Measurements from ENCODE around the gene SERINC5.

DNA sequence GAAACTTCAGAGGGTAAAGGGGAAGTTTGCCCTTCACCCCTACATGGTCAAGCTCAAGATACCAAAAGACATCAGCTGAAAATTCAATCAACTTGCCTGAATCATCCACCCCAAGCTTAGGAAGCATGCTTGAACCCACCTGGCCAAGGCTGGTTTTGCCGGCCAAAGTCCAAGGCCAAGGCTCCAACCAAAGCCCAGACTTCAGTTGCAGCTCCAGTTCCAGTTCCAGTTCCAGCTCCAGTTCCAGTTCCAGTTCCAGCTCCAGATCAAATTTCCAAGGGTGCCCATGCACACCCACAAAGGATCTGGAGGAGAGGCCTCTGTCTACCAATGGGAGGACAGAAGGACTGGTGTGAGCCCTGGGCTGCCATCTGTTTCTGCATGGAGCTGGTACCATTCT is 4.6 kb upstream of the SERINC5 start:
- TF ChIP-seq, protein P1, sequence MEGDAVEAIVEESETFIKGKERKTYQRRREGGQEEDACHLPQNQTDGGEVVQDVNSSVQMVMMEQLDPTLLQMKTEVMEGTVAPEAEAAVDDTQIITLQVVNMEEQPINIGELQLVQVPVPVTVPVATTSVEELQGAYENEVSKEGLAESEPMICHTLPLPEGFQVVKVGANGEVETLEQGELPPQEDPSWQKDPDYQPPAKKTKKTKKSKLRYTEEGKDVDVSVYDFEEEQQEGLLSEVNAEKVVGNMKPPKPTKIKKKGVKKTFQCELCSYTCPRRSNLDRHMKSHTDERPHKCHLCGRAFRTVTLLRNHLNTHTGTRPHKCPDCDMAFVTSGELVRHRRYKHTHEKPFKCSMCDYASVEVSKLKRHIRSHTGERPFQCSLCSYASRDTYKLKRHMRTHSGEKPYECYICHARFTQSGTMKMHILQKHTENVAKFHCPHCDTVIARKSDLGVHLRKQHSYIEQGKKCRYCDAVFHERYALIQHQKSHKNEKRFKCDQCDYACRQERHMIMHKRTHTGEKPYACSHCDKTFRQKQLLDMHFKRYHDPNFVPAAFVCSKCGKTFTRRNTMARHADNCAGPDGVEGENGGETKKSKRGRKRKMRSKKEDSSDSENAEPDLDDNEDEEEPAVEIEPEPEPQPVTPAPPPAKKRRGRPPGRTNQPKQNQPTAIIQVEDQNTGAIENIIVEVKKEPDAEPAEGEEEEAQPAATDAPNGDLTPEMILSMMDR (IDR thresholded peaks at IDR 0.05; ENCODE audit: extremely low read depth in 1 of 2, insufficient read depth in 1 of 2, low read depth in 1 of 2, low read length in 2 of 2) = no peak
- no peak for TF ChIP-seq POLR2A (IDR thresholded peaks at IDR 0.05; ENCODE audit: low read depth, low read length)
- TF ChIP-seq EZH2 (IDR thresholded peaks at IDR 0.05; ENCODE audit: borderline replicate concordance, low read depth, low read length, severe bottlenecking) = no peak

All from endothelial cell of umbilical vein (primary cell).